ENCODE measurements around the gene SLC25A21. TPM values are rescaled to one million over a fixed set of nuclear protein-coding genes. Genes with fewer than 3 reads are reported as not detected.

SLC25A21 gene
- total and polyA plus RNA-seq, 2 donors (not counting 1 experiment from before 2014, with no cell fraction given) = 0.50 to 0.62 TPM

DNA sequence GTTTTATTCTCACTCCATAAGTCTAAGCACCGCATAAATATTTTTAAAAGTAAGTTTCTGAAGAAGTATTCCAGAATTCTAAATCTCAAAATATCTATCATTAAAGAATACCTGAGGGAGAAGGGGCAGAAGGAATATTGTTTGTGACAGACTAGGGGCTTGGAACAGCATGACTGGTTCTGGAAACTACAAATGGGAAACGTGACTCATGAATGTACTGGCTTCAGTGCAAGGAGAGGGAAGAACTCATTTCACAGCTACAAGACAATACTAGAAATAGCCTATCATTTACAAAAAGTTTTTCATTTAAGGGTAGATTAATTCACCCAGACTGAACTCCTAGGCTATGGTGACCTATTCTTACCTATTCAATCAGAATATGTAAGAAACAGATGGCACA, 121.3 kb downstream of the SLC25A21 start:
- Histone ChIP-seq H3K4me3 (replicated peaks in 1 of 4; ENCODE audit: control extremely low read depth in 1 of 4, insufficient read depth in 1 of 4, low read depth in 3 of 4, low read length in 4 of 4) (no peak overlapping the region), H3K9ac (ENCODE audit: insufficient read depth, low read length) (no peak overlapping the region), H3K79me2 (ENCODE audit: control insufficient read depth, insufficient read depth, low read length) (no peaks in the 10 kb centered on the region), H3K27ac (ENCODE audit: insufficient read depth, low read length) (no peak overlapping the region), H4K20me1 (ENCODE audit: control insufficient read depth, extremely low read depth, insufficient read depth, low read length) (no peaks in the 10 kb centered on the region), H3K9me3 (ENCODE audit: control insufficient read depth, insufficient read depth, low read depth, low read length) (no peaks in the 10 kb centered on the region), H3K27me3 (ENCODE audit: control insufficient read depth, insufficient read depth, low read length) (no peaks in the 10 kb centered on the region), H3K4me2 (ENCODE audit: extremely low read depth, insufficient read depth, low read length) (no peak overlapping the region), H3K36me3 (ENCODE audit: control insufficient read depth, insufficient read depth, low read length) (no peaks in the 10 kb centered on the region), H2AFZ (ENCODE audit: low read length) (no peak overlapping the region), H3K4me1 (ENCODE audit: control insufficient read depth, extremely low read depth, insufficient read depth, low read length) (no peaks in the 10 kb centered on the region)
- TF ChIP-seq, protein P1, sequence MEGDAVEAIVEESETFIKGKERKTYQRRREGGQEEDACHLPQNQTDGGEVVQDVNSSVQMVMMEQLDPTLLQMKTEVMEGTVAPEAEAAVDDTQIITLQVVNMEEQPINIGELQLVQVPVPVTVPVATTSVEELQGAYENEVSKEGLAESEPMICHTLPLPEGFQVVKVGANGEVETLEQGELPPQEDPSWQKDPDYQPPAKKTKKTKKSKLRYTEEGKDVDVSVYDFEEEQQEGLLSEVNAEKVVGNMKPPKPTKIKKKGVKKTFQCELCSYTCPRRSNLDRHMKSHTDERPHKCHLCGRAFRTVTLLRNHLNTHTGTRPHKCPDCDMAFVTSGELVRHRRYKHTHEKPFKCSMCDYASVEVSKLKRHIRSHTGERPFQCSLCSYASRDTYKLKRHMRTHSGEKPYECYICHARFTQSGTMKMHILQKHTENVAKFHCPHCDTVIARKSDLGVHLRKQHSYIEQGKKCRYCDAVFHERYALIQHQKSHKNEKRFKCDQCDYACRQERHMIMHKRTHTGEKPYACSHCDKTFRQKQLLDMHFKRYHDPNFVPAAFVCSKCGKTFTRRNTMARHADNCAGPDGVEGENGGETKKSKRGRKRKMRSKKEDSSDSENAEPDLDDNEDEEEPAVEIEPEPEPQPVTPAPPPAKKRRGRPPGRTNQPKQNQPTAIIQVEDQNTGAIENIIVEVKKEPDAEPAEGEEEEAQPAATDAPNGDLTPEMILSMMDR (conservative IDR thresholded peaks at IDR 0.05 in 1 of 2, IDR thresholded peaks at IDR 0.05 in 1 of 2; ENCODE audit: low read depth in 1 of 2, low read length in 2 of 2) = no peak
- TF ChIP-seq EZH2 (IDR thresholded peaks at IDR 0.05; ENCODE audit: low read length, missing control alignments) = no peak
- peak in 1 of 2 donors; percentile 39 for DNase-seq (ENCODE audit: low read depth in 2 of 2)

DNA sequence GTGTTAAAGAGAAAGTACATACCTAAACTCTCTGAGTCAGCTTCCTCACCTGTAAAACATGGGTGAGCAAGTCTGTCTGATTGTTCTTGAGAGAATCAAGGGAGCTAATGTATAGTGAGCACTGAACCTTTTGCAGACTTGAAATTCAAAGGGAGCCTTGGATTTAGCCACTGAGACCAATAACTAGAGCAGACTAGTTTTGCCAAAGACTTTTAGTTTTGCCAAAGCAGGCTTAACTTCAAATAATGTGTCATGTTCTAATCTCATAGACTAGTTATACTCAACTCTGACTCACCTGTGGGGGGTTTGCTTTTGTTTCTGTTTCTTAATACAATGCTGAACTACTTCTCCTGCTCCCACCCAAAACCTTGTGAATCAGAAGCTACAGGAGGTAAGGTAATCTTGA, 123.7 kb downstream of the SLC25A21 start:
- no peak for TF ChIP-seq EZH2 (IDR thresholded peaks at IDR 0.05; ENCODE audit: low read length, missing control alignments)
- TF ChIP-seq, protein P1 (conservative IDR thresholded peaks at IDR 0.05 in 1 of 2, IDR thresholded peaks at IDR 0.05 in 1 of 2; ENCODE audit: low read depth in 1 of 2, low read length in 2 of 2) = no peak
- Histone ChIP-seq H3K4me1 (ENCODE audit: control insufficient read depth, extremely low read depth, insufficient read depth, low read length) (no peaks in the 10 kb centered on the region), H2AFZ (ENCODE audit: low read length) (no peak overlapping the region), H3K9me3 (ENCODE audit: control insufficient read depth, insufficient read depth, low read depth, low read length) (no peaks in the 10 kb centered on the region), H3K4me3 (replicated peaks in 1 of 4; ENCODE audit: control extremely low read depth in 1 of 4, insufficient read depth in 1 of 4, low read depth in 3 of 4, low read length in 4 of 4) (no peak overlapping the region), H3K9ac (ENCODE audit: insufficient read depth, low read length) (no peak overlapping the region), H3K4me2 (ENCODE audit: extremely low read depth, insufficient read depth, low read length) (no peak overlapping the region), H3K79me2 (ENCODE audit: control insufficient read depth, insufficient read depth, low read length) (no peaks in the 10 kb centered on the region), H4K20me1 (ENCODE audit: control insufficient read depth, extremely low read depth, insufficient read depth, low read length) (no peaks in the 10 kb centered on the region), H3K27me3 (ENCODE audit: control insufficient read depth, insufficient read depth, low read length) (no peaks in the 10 kb centered on the region), H3K36me3 (ENCODE audit: control insufficient read depth, insufficient read depth, low read length) (no peaks in the 10 kb centered on the region), H3K27ac (ENCODE audit: insufficient read depth, low read length) (no peak overlapping the region)
- peak in 1 of 2 donors; percentile 73 for DNase-seq (ENCODE audit: low read depth in 2 of 2)

DNA sequence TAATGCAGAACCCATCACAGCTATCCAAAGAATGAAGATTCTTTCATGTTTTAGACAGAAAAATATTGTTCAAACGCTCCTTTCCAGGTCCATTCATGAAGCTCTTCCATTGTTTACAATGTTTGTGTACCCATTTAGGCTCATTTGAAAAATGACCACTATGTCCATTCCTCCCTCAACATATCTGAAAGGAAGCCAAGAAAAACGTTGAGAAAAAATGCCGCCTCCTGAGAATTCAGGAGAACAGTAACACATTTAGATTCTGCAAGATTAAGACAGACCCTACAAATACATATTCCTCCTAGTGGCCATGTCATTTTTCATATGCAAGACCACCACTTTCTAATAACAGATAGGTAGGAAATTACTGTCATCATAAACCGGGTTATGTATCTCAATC, 124.4 kb downstream of the SLC25A21 start:
- no peaks in the 10 kb centered on the region for H4K20me1 ChIP-seq (ENCODE audit: control insufficient read depth, extremely low read depth, insufficient read depth, low read length)
- H3K4me2 ChIP-seq (ENCODE audit: extremely low read depth, insufficient read depth, low read length) = no peak overlapping the region
- no peak for TF ChIP-seq EZH2 (IDR thresholded peaks at IDR 0.05; ENCODE audit: low read length, missing control alignments)
- TF ChIP-seq, protein P1 (conservative IDR thresholded peaks at IDR 0.05 in 1 of 2, IDR thresholded peaks at IDR 0.05 in 1 of 2; ENCODE audit: low read depth in 1 of 2, low read length in 2 of 2) = no peak
- no peaks in the 10 kb centered on the region for H3K27me3 ChIP-seq (ENCODE audit: control insufficient read depth, insufficient read depth, low read length)
- peak in 1 of 2 donors; percentile 46 for DNase-seq (ENCODE audit: low read depth in 2 of 2)
- no peak overlapping the region for H3K27ac ChIP-seq (ENCODE audit: insufficient read depth, low read length)
- no peak overlapping the region for H2AFZ ChIP-seq (ENCODE audit: low read length)
- H3K4me1 ChIP-seq (ENCODE audit: control insufficient read depth, extremely low read depth, insufficient read depth, low read length) = no peaks in the 10 kb centered on the region
- no peaks in the 10 kb centered on the region for H3K79me2 ChIP-seq (ENCODE audit: control insufficient read depth, insufficient read depth, low read length)
- no peak overlapping the region for H3K4me3 ChIP-seq (replicated peaks in 1 of 4; ENCODE audit: control extremely low read depth in 1 of 4, insufficient read depth in 1 of 4, low read depth in 3 of 4, low read length in 4 of 4)
- H3K9ac ChIP-seq (ENCODE audit: insufficient read depth, low read length) = no peak overlapping the region
- no peaks in the 10 kb centered on the region for H3K9me3 ChIP-seq (ENCODE audit: control insufficient read depth, insufficient read depth, low read depth, low read length)
- no peaks in the 10 kb centered on the region for H3K36me3 ChIP-seq (ENCODE audit: control insufficient read depth, insufficient read depth, low read length)
